GM18951 (cell line): ENCODE data around the gene WDR18.
A peak's percentile ranks its signal among the peaks of the same experiment; 100 is the strongest.

Source experiments
- POLR2A ChIP-seq: IDR thresholded peaks from 4 replicates; pipeline ENCODE4 v1.6.1; 2011; ENCODE audit warnings: mild to moderate bottlenecking; ENCODE audit not compliant: insufficient read length, insufficient read depth; ENCODE audit errors: extremely low read depth
- in situ Hi-C: fragments of 300-500 bp; cut with MboI; formaldehyde crosslinking; loops from one replicate; pipeline ENCODE4 v1.12.0; 2022; ENCODE audit warnings: low sequenced_read_pairs, mixed read lengths, inconsistent platforms; ENCODE audit not compliant: unreplicated experiment

The WDR18 gene

GRCh38 chr19:982567-983170 is 1.5 kb upstream of the WDR18 start:
- in situ Hi-C loops = loop anchor here (5.0 to 25.0 kb wide), 3 partner anchors 60 to 220 kb away; partner anchors contain the start of gene MISP
- peak; percentile 33 for TF ChIP-seq POLR2A

GRCh38 chr19:986083-986482 is 1.9 kb downstream of the WDR18 start:
- in situ Hi-C loops = loop anchor here (10.0 to 25.0 kb wide), 2 partner anchors 121 to 224 kb away; partner anchors contain the start of gene MISP
- no peak for TF ChIP-seq POLR2A

GRCh38 chr19:988081-988480 is 3.9 kb downstream of the WDR18 start:
- no peak for TF ChIP-seq POLR2A
- in situ Hi-C loops = loop anchor here (10.0 to 25.0 kb wide), 2 partner anchors 123 to 226 kb away; partner anchors contain the start of gene MISP

- in situ Hi-C loops = loop anchor here (10.0 to 25.0 kb wide), 2 partner anchors 124 to 226 kb away; partner anchors contain the start of gene MISP
- TF ChIP-seq POLR2A = no peak
These were observed 4.4 kb downstream of the WDR18 start for GRCh38 chr19:988510-988909.

GRCh38 chr19:989381-990081 is 5.4 kb downstream of the WDR18 start:
- in situ Hi-C loops = loop anchor here (10.0 to 25.0 kb wide), 2 partner anchors 125 to 227 kb away; partner anchors contain the start of gene MISP
- no peak for TF ChIP-seq POLR2A

- no peak for TF ChIP-seq POLR2A
- in situ Hi-C loops = loop anchor here (25.0 kb wide), 1 partner anchor 228 kb away; the partner anchor contains the start of gene MISP
These were observed 6.0 kb downstream of the WDR18 start for GRCh38 chr19:990119-990571.

- in situ Hi-C loops = loop anchor here (25.0 kb wide), 1 partner anchor 228 kb away; the partner anchor contains the start of gene MISP
- TF ChIP-seq POLR2A = no peak
These were observed 6.6 kb downstream of the WDR18 start for GRCh38 chr19:990746-991145.

- in situ Hi-C loops = loop anchor here (25.0 kb wide), 1 partner anchor 229 kb away; the partner anchor contains the start of gene MISP
- TF ChIP-seq POLR2A = no peak
These were observed 7.2 kb downstream of the WDR18 start for GRCh38 chr19:991174-991931.

- in situ Hi-C loops = loop anchor here (25.0 kb wide), 1 partner anchor 230 kb away; the partner anchor contains the start of gene MISP
- no peak for TF ChIP-seq POLR2A
These were observed 8.0 kb downstream of the WDR18 start for GRCh38 chr19:991932-992669.

GRCh38 chr19:992670-993055 is 8.5 kb downstream of the WDR18 start:
- no peak for TF ChIP-seq POLR2A
- in situ Hi-C loops = loop anchor here (25.0 kb wide), 1 partner anchor 230 kb away; the partner anchor contains the start of gene MISP

- no peak for TF ChIP-seq POLR2A
- in situ Hi-C loops = loop anchor here (25.0 kb wide), 1 partner anchor 231 kb away; the partner anchor contains the start of gene MISP
These were observed 9.3 kb downstream of the WDR18 start for GRCh38 chr19:993361-993830.

GRCh38 chr19:993831-994393 is 9.8 kb downstream of the WDR18 start:
- in situ Hi-C loops = loop anchor here (25.0 kb wide), 1 partner anchor 232 kb away; the partner anchor contains the start of gene MISP
- TF ChIP-seq POLR2A = no peak

- no peak for TF ChIP-seq POLR2A
- in situ Hi-C loops = loop anchor here (25.0 kb wide), 1 partner anchor 232 kb away; the partner anchor contains the start of gene MISP
These were observed 10.4 kb downstream of the WDR18 start for GRCh38 chr19:994516-994915.
